HepG2 (cell line): Measurements from ENCODE around the gene MYBL2. TPM values are rescaled to one million over a fixed set of nuclear protein-coding genes. Genes with fewer than 3 reads are reported as not detected.

Source experiments
- AFF4 ChIP-seq: sonication (generic); formaldehyde crosslinking; IDR thresholded peaks from 2 replicates; pipeline ENCODE4 v1.4.0; 2020; ENCODE audit warnings: missing genetic modification reagents
- AHR ChIP-seq: IDR thresholded peaks from 2 replicates; pipeline ENCODE4 v1.6.1; 2018; ENCODE audit warnings: missing genetic modification reagents, missing compliant biosample characterization
- ATAD3A ChIP-seq: sonication (generic); formaldehyde crosslinking; IDR thresholded peaks from 2 replicates; pipeline ENCODE4 v1.4.0; 2020; ENCODE audit warnings: missing genetic modification reagents
- EED ChIP-seq: sonication (generic); formaldehyde crosslinking; IDR thresholded peaks from 2 replicates; pipeline ENCODE4 v1.5.0; 2020; ENCODE audit warnings: mild to moderate bottlenecking, missing genetic modification reagents
- GPBP1L1 ChIP-seq: sonication (generic); formaldehyde crosslinking; IDR thresholded peaks from 2 replicates; pipeline ENCODE4 v1.5.0; 2020; ENCODE audit warnings: mild to moderate bottlenecking, missing genetic modification reagents
- RBAK ChIP-seq: sonication (generic); formaldehyde crosslinking; IDR thresholded peaks from 2 replicates; pipeline ENCODE4 v1.5.1; 2020; ENCODE audit warnings: mild to moderate bottlenecking, missing genetic modification reagents
- SP1 ChIP-seq, 2 experiments: fragments of 450-650 bp in 1 of 2; sonication (generic) in 1 of 2; formaldehyde crosslinking in 1 of 2; IDR thresholded peaks; 2 replicates each; pipeline versions ENCODE4 v1.4.0 to v1.6.1; 2016 to 2020; ENCODE audit warnings: missing genetic modification reagents in 1 of 2
- TOE1 ChIP-seq: sonication (generic); formaldehyde crosslinking; IDR thresholded peaks from 2 replicates; pipeline ENCODE4 v1.4.0; 2020; ENCODE audit warnings: mild to moderate bottlenecking, missing genetic modification reagents
- XRCC5 ChIP-seq: fragments of 200-400 bp; formaldehyde crosslinking; optimal IDR thresholded peaks from 2 replicates; pipeline ENCODE3; 2017; ENCODE audit warnings: mild to moderate bottlenecking, low read length
- ZNF557 ChIP-seq: sonication (generic); formaldehyde crosslinking; IDR thresholded peaks from 2 replicates; pipeline ENCODE4 v1.4.0; 2020; ENCODE audit warnings: missing genetic modification reagents
- ZNF761 ChIP-seq: sonication (generic); formaldehyde crosslinking; conservative IDR thresholded peaks from 2 replicates; pipeline ENCODE4 v1.4.0; 2020; ENCODE audit warnings: mild to moderate bottlenecking, missing genetic modification reagents
- ZSCAN9 ChIP-seq: IDR thresholded peaks from 2 replicates; pipeline ENCODE4 v1.6.1; 2016; ENCODE audit warnings: borderline replicate concordance
- polyA plus RNA-seq, 8 experiments: library from polyadenylated mRNA; depleted of rRNA in 3 of 8; stranded (reverse) in 7 of 8; unstranded in 1 of 8; fragments of >200 nt; fragmentation: Illumina TruSeq in 4 of 8; extraction: Trizol in 4 of 8; gene quantifications; 2 replicates each; pipeline versions ENCODE4 v1.2.1 to v1.2.3, GENCODE V29; 2011 to 2016; ENCODE audit warnings: low read depth in 4 of 8, missing spikeins in 1 of 8, mixed read lengths in 1 of 8; ENCODE audit not compliant: insufficient read depth in 1 of 8
- total RNA-seq, 5 experiments: library from RNA; depleted of rRNA; stranded (reverse); fragments of >200 nt; fragmentation: Illumina TruSeq; extraction: Trizol; gene quantifications; 2 replicates each; pipeline ENCODE4 v1.2.3, GENCODE V29; 2016; ENCODE audit warnings: low read depth in 1 of 5
- TF ChIP-seq, protein P1 (sequence below): sonication (generic); formaldehyde crosslinking; IDR thresholded peaks from 2 replicates; pipeline ENCODE4 v1.4.0; 2020; ENCODE audit warnings: mild to moderate bottlenecking, missing genetic modification reagents
- TF ChIP-seq, protein P2 (sequence below): sonication (generic); formaldehyde crosslinking; IDR thresholded peaks from 2 replicates; pipeline ENCODE4 v1.4.0; 2020; ENCODE audit warnings: mild to moderate bottlenecking, missing genetic modification reagents, borderline replicate concordance

MYBL2 gene
- total and polyA plus RNA-seq, 2 of the 13 experiments (the other 11 are each of a cell fraction or from before 2014, with no cell fraction given): 11.9 to 66.2 TPM

GRCh38 chr20:43691928-43692524, 25.1 kb downstream of the MYBL2 start (continued):
- TF ChIP-seq EED: no peak
- peak; percentile 61; the same call in 1 of the 2 replicates for TF ChIP-seq ZSCAN9
- TF ChIP-seq ATAD3A (CRISPR knock-in tag): no peak
- no peak for TF ChIP-seq AFF4
- TF ChIP-seq AHR (CRISPR knock-in tag): no peak
- no peak for TF ChIP-seq RBAK (CRISPR knock-in tag)
- no peak for TF ChIP-seq SP1 (IDR thresholded peaks at IDR 0.05)
- TF ChIP-seq SP1 (CRISPR knock-in tag; IDR thresholded peaks at IDR 0.05): no peak
- TF ChIP-seq, protein P1, sequence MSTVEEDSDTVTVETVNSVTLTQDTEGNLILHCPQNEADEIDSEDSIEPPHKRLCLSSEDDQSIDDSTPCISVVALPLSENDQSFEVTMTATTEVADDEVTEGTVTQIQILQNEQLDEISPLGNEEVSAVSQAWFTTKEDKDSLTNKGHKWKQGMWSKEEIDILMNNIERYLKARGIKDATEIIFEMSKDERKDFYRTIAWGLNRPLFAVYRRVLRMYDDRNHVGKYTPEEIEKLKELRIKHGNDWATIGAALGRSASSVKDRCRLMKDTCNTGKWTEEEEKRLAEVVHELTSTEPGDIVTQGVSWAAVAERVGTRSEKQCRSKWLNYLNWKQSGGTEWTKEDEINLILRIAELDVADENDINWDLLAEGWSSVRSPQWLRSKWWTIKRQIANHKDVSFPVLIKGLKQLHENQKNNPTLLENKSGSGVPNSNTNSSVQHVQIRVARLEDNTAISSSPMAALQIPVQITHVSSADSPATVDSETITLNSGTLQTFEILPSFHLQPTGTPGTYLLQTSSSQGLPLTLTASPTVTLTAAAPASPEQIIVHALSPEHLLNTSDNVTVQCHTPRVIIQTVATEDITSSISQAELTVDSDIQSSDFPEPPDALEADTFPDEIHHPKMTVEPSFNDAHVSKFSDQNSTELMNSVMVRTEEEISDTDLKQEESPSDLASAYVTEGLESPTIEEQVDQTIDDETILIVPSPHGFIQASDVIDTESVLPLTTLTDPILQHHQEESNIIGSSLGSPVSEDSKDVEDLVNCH: no peak
- no peak for TF ChIP-seq TOE1
- no peak for TF ChIP-seq ZNF761 (CRISPR knock-in tag)
- TF ChIP-seq GPBP1L1 (CRISPR knock-in tag): no peak
- TF ChIP-seq XRCC5: peak; percentile 76
- no peak for TF ChIP-seq ZNF557 (CRISPR knock-in tag)
- TF ChIP-seq, protein P2, sequence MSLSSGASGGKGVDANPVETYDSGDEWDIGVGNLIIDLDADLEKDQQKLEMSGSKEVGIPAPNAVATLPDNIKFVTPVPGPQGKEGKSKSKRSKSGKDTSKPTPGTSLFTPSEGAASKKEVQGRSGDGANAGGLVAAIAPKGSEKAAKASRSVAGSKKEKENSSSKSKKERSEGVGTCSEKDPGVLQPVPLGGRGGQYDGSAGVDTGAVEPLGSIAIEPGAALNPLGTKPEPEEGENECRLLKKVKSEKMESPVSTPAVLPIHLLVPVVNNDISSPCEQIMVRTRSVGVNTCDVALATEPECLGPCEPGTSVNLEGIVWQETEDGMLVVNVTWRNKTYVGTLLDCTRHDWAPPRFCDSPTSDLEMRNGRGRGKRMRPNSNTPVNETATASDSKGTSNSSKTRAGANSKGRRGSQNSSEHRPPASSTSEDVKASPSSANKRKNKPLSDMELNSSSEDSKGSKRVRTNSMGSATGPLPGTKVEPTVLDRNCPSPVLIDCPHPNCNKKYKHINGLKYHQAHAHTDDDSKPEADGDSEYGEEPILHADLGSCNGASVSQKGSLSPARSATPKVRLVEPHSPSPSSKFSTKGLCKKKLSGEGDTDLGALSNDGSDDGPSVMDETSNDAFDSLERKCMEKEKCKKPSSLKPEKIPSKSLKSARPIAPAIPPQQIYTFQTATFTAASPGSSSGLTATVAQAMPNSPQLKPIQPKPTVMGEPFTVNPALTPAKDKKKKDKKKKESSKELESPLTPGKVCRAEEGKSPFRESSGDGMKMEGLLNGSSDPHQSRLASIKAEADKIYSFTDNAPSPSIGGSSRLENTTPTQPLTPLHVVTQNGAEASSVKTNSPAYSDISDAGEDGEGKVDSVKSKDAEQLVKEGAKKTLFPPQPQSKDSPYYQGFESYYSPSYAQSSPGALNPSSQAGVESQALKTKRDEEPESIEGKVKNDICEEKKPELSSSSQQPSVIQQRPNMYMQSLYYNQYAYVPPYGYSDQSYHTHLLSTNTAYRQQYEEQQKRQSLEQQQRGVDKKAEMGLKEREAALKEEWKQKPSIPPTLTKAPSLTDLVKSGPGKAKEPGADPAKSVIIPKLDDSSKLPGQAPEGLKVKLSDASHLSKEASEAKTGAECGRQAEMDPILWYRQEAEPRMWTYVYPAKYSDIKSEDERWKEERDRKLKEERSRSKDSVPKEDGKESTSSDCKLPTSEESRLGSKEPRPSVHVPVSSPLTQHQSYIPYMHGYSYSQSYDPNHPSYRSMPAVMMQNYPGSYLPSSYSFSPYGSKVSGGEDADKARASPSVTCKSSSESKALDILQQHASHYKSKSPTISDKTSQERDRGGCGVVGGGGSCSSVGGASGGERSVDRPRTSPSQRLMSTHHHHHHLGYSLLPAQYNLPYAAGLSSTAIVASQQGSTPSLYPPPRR (CRISPR knock-in tag): no peak
